Fibroblast of mammary gland (primary cell): ENCODE data around the gene BAG3.

Experiments
- DNase-seq: peaks from one replicate; pipeline ENCODE4 v3.0.0-alpha.2; 2010; ENCODE audit warnings: low read depth
- H3K4me3 ChIP-seq: 2 replicates; pipeline ENCODE4 v1.5.1; 2011; ENCODE audit warnings: low read depth, mild to moderate bottlenecking, low read length, moderate library complexity; ENCODE audit not compliant: control insufficient read depth
- TF ChIP-seq, protein P1 (sequence below): conservative IDR thresholded peaks from 2 replicates; pipeline ENCODE4 v1.5.1; 2011; ENCODE audit warnings: low read depth, low read length, inconsistent platforms; ENCODE audit not compliant: control insufficient read depth, insufficient read depth

Gene BAG3

DNA sequence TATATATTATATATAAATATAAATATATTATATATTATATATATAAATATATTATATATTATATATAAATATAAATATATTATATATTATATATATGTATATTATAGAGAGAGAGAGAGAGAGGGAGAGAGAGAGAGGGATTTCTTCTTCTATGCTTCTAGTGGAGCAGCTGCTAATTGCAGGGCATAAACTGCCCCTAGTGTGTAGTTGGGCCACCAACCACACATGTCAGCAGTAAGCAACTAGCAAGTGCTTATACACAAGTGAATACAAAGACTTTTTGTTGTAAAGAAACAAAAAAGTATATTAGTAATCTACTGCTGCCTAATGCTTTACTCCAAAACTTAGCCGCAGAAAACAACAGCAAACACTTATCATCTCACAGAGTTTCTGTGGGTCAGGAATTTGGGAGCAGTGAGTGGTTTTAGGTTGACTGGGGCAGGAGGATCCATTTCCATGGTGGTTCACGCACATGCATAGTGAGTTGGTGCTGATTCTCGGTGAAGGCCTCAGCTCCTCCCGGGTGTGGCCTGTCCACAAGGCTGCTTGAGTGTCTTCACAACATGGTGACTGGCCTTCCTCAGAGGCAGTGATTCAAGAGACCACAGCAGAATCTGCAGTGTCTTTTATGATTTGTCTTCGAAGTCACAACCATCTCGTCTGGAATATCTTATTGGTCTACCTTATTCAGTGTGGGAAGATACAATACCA is 25.5 kb upstream of the BAG3 start:
- no peak overlapping the region for H3K4me3 ChIP-seq
- TF ChIP-seq, protein P1, sequence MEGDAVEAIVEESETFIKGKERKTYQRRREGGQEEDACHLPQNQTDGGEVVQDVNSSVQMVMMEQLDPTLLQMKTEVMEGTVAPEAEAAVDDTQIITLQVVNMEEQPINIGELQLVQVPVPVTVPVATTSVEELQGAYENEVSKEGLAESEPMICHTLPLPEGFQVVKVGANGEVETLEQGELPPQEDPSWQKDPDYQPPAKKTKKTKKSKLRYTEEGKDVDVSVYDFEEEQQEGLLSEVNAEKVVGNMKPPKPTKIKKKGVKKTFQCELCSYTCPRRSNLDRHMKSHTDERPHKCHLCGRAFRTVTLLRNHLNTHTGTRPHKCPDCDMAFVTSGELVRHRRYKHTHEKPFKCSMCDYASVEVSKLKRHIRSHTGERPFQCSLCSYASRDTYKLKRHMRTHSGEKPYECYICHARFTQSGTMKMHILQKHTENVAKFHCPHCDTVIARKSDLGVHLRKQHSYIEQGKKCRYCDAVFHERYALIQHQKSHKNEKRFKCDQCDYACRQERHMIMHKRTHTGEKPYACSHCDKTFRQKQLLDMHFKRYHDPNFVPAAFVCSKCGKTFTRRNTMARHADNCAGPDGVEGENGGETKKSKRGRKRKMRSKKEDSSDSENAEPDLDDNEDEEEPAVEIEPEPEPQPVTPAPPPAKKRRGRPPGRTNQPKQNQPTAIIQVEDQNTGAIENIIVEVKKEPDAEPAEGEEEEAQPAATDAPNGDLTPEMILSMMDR = no peak
- DNase-seq = no peak

DNA sequence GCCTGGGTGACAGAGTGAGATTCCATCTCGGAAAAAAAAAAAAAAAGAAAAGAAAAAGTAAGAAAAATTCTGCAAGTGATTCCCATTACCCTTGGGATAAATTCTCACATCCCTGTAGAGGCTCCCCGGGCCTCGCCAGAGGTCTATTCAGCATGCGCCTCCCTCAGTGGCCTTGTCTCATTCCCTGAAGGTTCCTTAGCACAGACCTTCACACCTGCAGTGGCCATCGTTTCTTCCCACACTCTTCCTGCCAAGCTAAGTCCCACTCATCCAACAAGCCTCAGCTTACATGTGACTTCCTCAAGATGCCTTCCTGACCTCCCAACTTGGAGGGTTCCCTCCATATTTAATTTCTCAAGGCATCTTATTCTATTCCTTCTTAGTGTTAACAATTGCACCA is 20.9 kb upstream of the BAG3 start:
- no peak for DNase-seq
- no peak overlapping the region for H3K4me3 ChIP-seq
- TF ChIP-seq, protein P1 = no peak

DNA sequence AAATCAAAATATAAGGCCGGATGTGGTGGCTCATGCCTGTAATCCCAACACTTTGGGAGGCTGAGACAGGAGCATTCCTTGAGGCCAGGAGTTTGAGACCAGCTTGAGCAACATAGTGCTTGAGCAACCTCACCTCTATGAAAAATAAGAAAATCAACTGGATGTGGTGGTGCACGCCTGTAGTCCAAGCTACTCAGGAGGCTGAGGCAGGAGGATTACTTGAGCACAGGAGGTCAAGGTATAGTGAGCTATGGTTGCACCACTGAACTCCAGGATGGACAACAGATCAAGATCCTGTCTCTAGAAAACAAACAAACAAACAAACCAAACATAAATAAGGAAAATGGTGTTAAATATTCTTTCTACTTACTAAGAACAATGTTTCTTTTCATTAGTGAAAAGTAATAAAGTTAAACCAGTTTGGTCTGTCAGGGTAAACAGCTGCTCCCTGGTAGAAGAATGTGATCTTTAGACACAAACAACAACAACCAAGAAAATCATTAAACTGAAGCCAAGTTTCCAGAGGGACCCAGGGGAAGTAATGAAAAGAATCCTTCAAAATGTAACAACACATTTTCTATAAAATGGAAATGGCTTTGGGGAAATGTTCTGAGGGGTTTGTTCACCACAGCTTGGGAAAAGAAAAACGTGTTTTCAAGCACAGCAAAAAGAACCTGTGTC is 17.5 kb upstream of the BAG3 start:
- TF ChIP-seq, protein P1 = no peak
- DNase-seq = no peak
- H3K4me3 ChIP-seq = no peak overlapping the region

DNA sequence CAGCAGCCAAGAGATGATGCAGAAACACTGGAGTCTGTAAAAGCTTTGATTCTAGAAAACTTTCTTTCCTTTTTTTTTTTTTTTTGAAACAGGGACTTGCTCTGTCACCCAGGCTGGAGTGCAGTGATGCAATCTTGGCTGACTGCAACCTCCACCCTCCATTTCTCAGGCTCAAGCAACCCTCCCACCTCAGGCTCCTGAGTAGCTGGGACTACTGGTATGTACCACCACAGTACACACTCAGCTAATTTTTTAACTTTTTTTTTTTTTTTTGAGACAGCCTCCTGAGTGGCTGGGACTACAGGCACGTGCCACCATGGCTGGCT is 17.0 kb upstream of the BAG3 start:
- TF ChIP-seq, protein P1 = no peak
- H3K4me3 ChIP-seq = no peak overlapping the region
- DNase-seq = peak; percentile 48

DNA sequence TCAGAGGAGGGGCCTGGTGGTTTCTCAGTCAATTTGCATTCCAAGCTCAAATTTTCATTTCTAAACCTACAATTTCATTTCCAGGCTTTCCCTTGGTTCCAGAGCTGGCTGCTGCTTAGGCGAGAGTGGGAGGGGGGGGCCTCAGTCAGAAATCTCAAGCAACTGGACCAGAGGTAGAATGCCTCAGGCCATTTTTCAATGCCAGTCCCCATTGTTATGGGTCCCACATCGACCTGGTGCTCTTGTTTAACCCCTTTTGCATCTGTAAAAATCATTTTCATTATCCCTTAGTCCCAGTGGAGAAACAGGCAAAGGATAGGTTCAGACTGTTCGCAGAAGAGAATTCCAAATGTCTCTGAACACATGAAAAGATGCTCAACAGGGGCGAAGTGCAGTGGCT is 13.5 kb upstream of the BAG3 start:
- no peak for DNase-seq
- TF ChIP-seq, protein P1 = no peak
- no peak overlapping the region for H3K4me3 ChIP-seq

DNA sequence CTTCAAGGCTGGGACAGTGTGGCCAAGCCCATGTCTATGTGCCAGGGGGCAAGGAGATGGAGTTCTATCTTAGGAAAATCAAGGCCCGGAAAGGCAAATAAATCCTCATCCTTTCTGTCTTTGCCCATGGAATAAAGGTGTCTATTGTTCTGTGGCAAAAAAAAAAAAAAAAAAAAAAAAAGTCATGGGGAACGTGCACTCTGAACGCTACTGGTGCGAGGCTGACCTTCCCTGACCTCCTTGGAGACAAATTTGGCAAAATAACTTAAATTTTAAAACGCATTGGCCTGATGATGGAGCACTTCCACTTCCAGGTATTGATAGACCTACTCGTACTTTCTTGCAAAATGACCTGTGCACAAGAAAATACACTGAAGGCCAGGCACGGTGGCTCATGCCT is 12.2 kb upstream of the BAG3 start:
- DNase-seq = no peak
- no peak overlapping the region for H3K4me3 ChIP-seq
- TF ChIP-seq, protein P1 = no peak
